Spleen (tissue), 11 donors: ENCODE measurements around the gene CNIH3. TPM values are rescaled to one million over a fixed set of nuclear protein-coding genes. Genes with fewer than 3 reads are reported as not detected.

Source experiments
- DNase-seq: peaks from one replicate; pipeline ENCODE4 v3.0.0-alpha.2; 2020
- H3K27ac ChIP-seq, 8 donors: fragments of 200-600 bp; sonication (generic) in 7 of 8; 1 replicate in 4 of 8; 2 replicates in 4 of 8; pipeline versions ENCODE4 v1.5.0 to v1.8.0; 2016 to 2021; ENCODE audit warnings: inconsistent platforms in 4 of 8, mild to moderate bottlenecking in 4 of 8, moderate library complexity in 1 of 8
- H3K27me3 ChIP-seq, 7 donors: fragments of 200-600 bp; sonication (generic) in 6 of 7; replicated peaks in 1 of 7; 1 replicate in 4 of 7; 2 replicates in 3 of 7; pipeline versions ENCODE4 v1.5.0 to v1.8.0; 2016 to 2021; ENCODE audit warnings: inconsistent platforms in 3 of 7, mild to moderate bottlenecking in 1 of 7
- H3K36me3 ChIP-seq, 6 donors: fragments of 200-600 bp; sonication (generic) in 5 of 6; 1 replicate in 4 of 6; 2 replicates in 2 of 6; pipeline versions ENCODE4 v1.5.0 to v1.8.0; 2016 to 2021; ENCODE audit warnings: inconsistent platforms in 2 of 6
- H3K4me1 ChIP-seq, 6 donors: fragments of 200-600 bp; sonication (generic) in 5 of 6; 1 replicate in 3 of 6; 2 replicates in 3 of 6; pipeline versions ENCODE4 v1.5.0 to v1.8.0; 2016 to 2021; ENCODE audit warnings: inconsistent platforms in 3 of 6
- H3K4me3 ChIP-seq, 8 donors: fragments of 200-600 bp; sonication (generic) in 7 of 8; 1 replicate in 4 of 8; 2 replicates in 4 of 8; pipeline versions ENCODE4 v1.5.0 to v1.8.0; 2016 to 2021; ENCODE audit warnings: inconsistent platforms in 4 of 8, mild to moderate bottlenecking in 4 of 8, moderate library complexity in 2 of 8
- H3K9me3 ChIP-seq, 8 donors: fragments of 200-600 bp; sonication (generic) in 7 of 8; 1 replicate in 4 of 8; 2 replicates in 4 of 8; pipeline versions ENCODE4 v1.5.0 to v1.8.0; 2016 to 2021; ENCODE audit warnings: inconsistent platforms in 4 of 8
- POLR2A ChIP-seq, 3 donors: fragments of 450-650 bp; IDR thresholded peaks; one replicate each; pipeline ENCODE4 v1.5.1; 2017; ENCODE audit warnings: antibody characterized with exemption in 3 of 3, mild to moderate bottlenecking in 1 of 3
- POLR2AphosphoS5 ChIP-seq, 3 donors: sonication (generic); formaldehyde crosslinking; IDR thresholded peaks; one replicate each; pipeline ENCODE4 v1.5.1; 2017; ENCODE audit warnings: antibody characterized with exemption in 3 of 3
- WGBS, 5 donors: extraction: QIAGEN DNeasy Blood & Tissue Kit in 3 of 5; methylation state at CpG; one replicate each; pipeline versions ENCODE4 v1.1.5 to v1.1.7; 2013 to 2018; 5-methylcytosine and 5-hydroxymethylcytosine counted together
- intact Hi-C: fragments of 100-400 bp; cut with DNase I; formaldehyde crosslinking; loops from one replicate; pipeline ENCODE4 v1.15.0; 2023; ENCODE audit warnings: low total_unique reads
- polyA plus RNA-seq, 3 donors: library from polyadenylated mRNA; stranded (reverse); fragments of 200-250 nt; gene quantifications; one replicate each; pipeline ENCODE4 v1.2.1, GENCODE V29; 2013
- total RNA-seq, 7 donors: library from RNA; depleted of rRNA in 3 of 7; stranded (reverse); fragments of >200 nt in 3 of 7; fragmentation: NEBNext Ultra II Directional in 4 of 7; extraction: Animal tissue kit (Norgen Biotek cat#: 25700) in 4 of 7; gene quantifications; one replicate each; pipeline versions ENCODE4 v1.1.0 to v1.2.1, GENCODE V29; 2016 to 2021
- TF ChIP-seq, protein P1 (sequence below), 11 experiments: fragments of 200-600 bp in 7 of 11; fragments of 450-650 bp in 4 of 11; sonication (generic) in 4 of 11; IDR thresholded peaks in 8 of 11; conservative IDR thresholded peaks in 3 of 11; 1 replicate in 7 of 11; 2 replicates in 4 of 11; pipeline versions ENCODE4 v1.4.0 to v1.8.0; 2016 to 2021; ENCODE audit warnings: antibody characterized with exemption in 11 of 11, inconsistent platforms in 4 of 11, mild to moderate bottlenecking in 1 of 11
- donor health status: healthy with polysubstance abuse.
- donor health status: DM: no; HTN: no; CAD: no; lungs with moderate emphysema.
- donor health status: DM: no; HTN: no; CAD: no.
- donor health status: Bipolar disorder and iron deficiency.
- donor health status: healthy.
- donor health status: DM: no; HTN: no; CAD: no.
- donor health status: DM: yes; HTN: yes; CAD: no.

CNIH3 gene
- total and polyA plus RNA-seq, 10 donors, result 0.68 to 4.1 (median 2.0) TPM

DNA sequence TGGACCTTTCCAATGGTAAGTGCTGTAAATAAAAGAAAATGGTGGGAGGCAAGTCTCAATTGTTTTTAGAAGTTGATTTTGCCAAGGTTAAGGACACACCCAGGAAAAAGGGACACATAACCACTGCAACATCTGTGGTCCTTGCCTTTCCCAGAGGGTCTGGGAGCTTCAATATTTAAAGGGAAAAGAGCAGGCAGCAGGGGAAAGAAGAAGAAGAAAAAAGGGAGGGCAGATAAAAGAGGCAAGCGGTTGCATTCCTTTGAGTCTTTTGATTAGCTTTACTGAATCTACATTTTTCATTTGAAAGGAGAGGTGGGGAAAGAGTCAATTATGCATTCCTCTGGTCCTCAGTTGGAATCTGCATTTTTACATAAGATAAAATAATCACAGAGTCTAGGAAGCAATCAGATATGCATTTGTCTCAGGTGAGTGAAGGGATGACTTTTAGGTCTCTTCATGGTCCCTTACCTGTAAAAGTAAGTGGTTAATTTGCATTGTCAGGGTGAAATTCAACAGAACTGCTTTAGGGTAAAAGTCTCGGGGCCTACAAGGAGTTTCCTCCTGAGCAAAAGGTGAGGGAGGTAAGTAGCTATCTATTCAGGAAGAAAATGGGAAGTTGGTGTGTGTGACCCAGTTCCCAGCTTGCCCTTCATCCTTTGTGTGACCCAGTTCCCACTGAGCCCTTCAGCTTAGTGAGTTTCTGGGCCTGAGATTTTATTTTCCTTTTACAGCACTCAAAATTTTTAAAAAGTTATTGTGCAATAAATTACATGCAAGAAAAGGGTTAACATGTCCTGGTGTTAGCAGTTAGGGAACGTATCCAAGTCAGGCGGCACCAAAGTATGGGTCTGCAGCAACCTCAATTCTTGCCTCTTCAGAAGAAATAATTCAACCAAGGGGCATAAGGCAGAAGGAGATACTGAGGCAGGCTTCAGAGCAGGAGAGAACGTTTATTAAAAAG is 8.6 kb upstream of the CNIH3 start:
- DNase-seq, result no peak
- no peaks in the 10 kb centered on the region for H3K4me1 ChIP-seq
- H3K36me3 ChIP-seq, result no peaks in the 10 kb centered on the region
- H3K27me3 ChIP-seq, result peaks cover 0 to 5% (median 0%) of the 10 kb centered on the region in 7 donors
- WGBS, 5 donors, result 61 to 76% (median 74%) methylated on average over 5 of the region's 5 CpGs
- TF ChIP-seq POLR2AphosphoS5 (IDR thresholded peaks at IDR 0.05), result no peak
- TF ChIP-seq POLR2A (IDR thresholded peaks at IDR 0.05), result no peak
- TF ChIP-seq, protein P1, sequence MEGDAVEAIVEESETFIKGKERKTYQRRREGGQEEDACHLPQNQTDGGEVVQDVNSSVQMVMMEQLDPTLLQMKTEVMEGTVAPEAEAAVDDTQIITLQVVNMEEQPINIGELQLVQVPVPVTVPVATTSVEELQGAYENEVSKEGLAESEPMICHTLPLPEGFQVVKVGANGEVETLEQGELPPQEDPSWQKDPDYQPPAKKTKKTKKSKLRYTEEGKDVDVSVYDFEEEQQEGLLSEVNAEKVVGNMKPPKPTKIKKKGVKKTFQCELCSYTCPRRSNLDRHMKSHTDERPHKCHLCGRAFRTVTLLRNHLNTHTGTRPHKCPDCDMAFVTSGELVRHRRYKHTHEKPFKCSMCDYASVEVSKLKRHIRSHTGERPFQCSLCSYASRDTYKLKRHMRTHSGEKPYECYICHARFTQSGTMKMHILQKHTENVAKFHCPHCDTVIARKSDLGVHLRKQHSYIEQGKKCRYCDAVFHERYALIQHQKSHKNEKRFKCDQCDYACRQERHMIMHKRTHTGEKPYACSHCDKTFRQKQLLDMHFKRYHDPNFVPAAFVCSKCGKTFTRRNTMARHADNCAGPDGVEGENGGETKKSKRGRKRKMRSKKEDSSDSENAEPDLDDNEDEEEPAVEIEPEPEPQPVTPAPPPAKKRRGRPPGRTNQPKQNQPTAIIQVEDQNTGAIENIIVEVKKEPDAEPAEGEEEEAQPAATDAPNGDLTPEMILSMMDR (IDR thresholded peaks at IDR 0.05 in 8 of 11, conservative IDR thresholded peaks at IDR 0.05 in 3 of 11), result no peak
- no peak overlapping the region for H3K27ac ChIP-seq
- H3K4me3 ChIP-seq, result no peak overlapping the region
- peaks cover 0 to 19% (median 8%) of the 10 kb centered on the region in 8 donors for H3K9me3 ChIP-seq
- intact Hi-C loops, result no loop called here

DNA sequence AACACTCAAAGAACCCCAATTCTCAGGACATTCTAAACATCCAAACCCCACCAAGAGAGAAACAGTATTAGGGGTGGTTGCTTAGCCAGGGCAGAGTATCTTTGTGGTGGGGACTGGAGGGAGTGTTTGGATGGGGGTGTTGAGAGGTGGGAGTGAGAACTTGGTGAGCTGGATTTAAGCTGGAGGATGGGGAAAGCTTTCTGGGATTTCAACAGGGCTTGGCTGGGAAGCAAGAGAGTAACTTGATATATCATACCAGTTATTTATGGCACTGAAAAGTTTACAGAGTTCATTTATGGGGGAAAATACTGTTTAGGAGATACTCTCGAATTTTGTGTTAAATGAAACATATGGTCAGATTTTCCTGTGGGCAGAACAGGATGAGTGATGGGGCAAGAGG is 6.8 kb upstream of the CNIH3 start:
- H3K4me1 ChIP-seq, result no peaks in the 10 kb centered on the region
- H3K27me3 ChIP-seq, result peaks cover 0 to 11% (median 0%) of the 10 kb centered on the region in 7 donors
- no peak overlapping the region for H3K27ac ChIP-seq
- H3K4me3 ChIP-seq, result no peak overlapping the region
- H3K9me3 ChIP-seq, result peaks cover 0 to 19% (median 8%) of the 10 kb centered on the region in 8 donors
- H3K36me3 ChIP-seq, result no peaks in the 10 kb centered on the region
- intact Hi-C loops, result no loop called here
- WGBS, 5 donors, result 57 to 76% (median 63%) methylated on average over 1 of the region's 1 CpG
- no peak for DNase-seq
- TF ChIP-seq, protein P1 (IDR thresholded peaks at IDR 0.05 in 8 of 11, conservative IDR thresholded peaks at IDR 0.05 in 3 of 11), result no peak

GRCh38 chr1:224612246-224612645 is 3.9 kb upstream of the CNIH3 start:
- H3K36me3 ChIP-seq, result no peaks in the 10 kb centered on the region
- no peak for DNase-seq

More at GRCh38 chr1:224612246-224612645, 3.9 kb upstream of the CNIH3 start:
- TF ChIP-seq, protein P1 (IDR thresholded peaks at IDR 0.05 in 8 of 11, conservative IDR thresholded peaks at IDR 0.05 in 3 of 11), result no peak
- no peak for TF ChIP-seq POLR2AphosphoS5 (IDR thresholded peaks at IDR 0.05)
- no peak for TF ChIP-seq POLR2A (IDR thresholded peaks at IDR 0.05)
- Histone ChIP-seq H3K27ac (no peak overlapping the region), H3K27me3 (peaks cover 3 to 35% (median 19%) of the 10 kb centered on the region in 7 donors), H3K9me3 (peaks cover 0 to under 1% (median 0%) of the 10 kb centered on the region in 8 donors), H3K4me3 (no peak overlapping the region), H3K4me1 (peaks cover 14 to 21% (median 18%) of the 10 kb centered on the region in 6 donors)
- WGBS, 5 donors, result 90 to 100% (median 100%) methylated on average over 1 of the region's 1 CpG
- intact Hi-C loops, result no loop called here
